ENCODE results near the gene ZNF683.

DNA sequence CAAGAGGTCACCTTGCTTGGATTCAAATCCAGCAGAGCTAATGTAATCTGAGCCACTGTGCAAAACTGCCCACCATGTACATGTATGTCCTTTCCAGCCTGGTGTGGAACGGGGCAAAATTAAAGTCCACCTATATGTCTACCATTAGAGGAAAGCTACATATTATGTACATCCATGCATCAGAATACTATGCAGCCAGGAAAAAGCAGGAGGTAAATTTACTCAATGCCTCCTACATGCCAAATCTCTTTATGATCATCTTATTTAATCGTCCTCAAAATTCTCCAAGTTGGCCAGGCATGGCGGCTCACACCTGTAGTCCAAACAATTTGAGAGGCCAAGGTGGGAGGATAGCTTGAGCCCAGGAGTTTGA is 6.3 kb upstream of the ZNF683 start:
- TF ChIP-seq, protein P1, sequence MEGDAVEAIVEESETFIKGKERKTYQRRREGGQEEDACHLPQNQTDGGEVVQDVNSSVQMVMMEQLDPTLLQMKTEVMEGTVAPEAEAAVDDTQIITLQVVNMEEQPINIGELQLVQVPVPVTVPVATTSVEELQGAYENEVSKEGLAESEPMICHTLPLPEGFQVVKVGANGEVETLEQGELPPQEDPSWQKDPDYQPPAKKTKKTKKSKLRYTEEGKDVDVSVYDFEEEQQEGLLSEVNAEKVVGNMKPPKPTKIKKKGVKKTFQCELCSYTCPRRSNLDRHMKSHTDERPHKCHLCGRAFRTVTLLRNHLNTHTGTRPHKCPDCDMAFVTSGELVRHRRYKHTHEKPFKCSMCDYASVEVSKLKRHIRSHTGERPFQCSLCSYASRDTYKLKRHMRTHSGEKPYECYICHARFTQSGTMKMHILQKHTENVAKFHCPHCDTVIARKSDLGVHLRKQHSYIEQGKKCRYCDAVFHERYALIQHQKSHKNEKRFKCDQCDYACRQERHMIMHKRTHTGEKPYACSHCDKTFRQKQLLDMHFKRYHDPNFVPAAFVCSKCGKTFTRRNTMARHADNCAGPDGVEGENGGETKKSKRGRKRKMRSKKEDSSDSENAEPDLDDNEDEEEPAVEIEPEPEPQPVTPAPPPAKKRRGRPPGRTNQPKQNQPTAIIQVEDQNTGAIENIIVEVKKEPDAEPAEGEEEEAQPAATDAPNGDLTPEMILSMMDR (IDR thresholded peaks at IDR 0.05; ENCODE audit: insufficient read depth, low read length) = no peak
- TF ChIP-seq SPI1 (IDR thresholded peaks at IDR 0.05; ENCODE audit: borderline replicate concordance, low read depth) (no peak), POLR2AphosphoS5 (IDR thresholded peaks at IDR 0.05; ENCODE audit: low read depth) (no peak)
